ENCODE measurements around the gene DNAH14. TPM values are rescaled to one million over a fixed set of nuclear protein-coding genes. Genes with fewer than 3 reads are reported as not detected.

Gene DNAH14
- total and polyA plus RNA-seq, 10 of the 15 experiments (the other 5 are each of a cell fraction or from before 2014, with no cell fraction given): 2.0 to 7.9 (median 4.8) TPM

- TF ChIP-seq, protein P1, sequence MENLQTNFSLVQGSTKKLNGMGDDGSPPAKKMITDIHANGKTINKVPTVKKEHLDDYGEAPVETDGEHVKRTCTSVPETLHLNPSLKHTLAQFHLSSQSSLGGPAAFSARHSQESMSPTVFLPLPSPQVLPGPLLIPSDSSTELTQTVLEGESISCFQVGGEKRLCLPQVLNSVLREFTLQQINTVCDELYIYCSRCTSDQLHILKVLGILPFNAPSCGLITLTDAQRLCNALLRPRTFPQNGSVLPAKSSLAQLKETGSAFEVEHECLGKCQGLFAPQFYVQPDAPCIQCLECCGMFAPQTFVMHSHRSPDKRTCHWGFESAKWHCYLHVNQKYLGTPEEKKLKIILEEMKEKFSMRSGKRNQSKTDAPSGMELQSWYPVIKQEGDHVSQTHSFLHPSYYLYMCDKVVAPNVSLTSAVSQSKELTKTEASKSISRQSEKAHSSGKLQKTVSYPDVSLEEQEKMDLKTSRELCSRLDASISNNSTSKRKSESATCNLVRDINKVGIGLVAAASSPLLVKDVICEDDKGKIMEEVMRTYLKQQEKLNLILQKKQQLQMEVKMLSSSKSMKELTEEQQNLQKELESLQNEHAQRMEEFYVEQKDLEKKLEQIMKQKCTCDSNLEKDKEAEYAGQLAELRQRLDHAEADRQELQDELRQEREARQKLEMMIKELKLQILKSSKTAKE (IDR thresholded peaks at IDR 0.05; ENCODE audit: low read depth, poor library complexity, severe bottlenecking): no peak
- no peak for TF ChIP-seq JUND (IDR thresholded peaks at IDR 0.05; ENCODE audit: low read depth, low read length)
- no peak for TF ChIP-seq MAX (IDR thresholded peaks at IDR 0.05; ENCODE audit: low read depth, low read length)
Measured at GRCh38 chr1:224897529-224898327, 31.7 kb upstream of the DNAH14 start (continued).

DNA sequence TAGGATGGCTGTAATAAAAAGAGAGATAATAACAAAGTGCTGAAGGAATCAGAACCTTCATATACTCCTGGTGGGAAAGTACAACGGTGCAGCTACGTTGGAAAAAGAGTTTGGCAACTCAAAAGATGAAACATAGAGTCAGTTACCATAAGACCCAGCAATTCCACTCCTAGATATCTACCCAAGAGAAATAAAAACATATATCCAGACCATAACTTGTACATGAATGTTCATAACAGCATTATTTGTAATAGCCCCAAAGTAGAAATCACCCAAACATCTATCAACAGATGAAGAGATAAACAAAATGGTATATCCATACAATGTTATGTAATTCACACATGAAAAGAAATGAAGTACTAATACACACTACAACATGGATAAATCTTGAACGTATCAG is 30.5 kb upstream of the DNAH14 start:
- no peaks in the 10 kb centered on the region for H4K20me1 ChIP-seq (ENCODE audit: control insufficient read depth, insufficient read depth)
- no peak overlapping the region for H2AFZ ChIP-seq (ENCODE audit: control insufficient read depth, low read depth, low read length)
- H3K9ac ChIP-seq (ENCODE audit: control insufficient read depth, insufficient read depth, low read length): no peak overlapping the region
- POLR2A ChIA-PET: no interaction called here
- intact Hi-C loops (cut with micrococcal nuclease; ENCODE audit: unreplicated experiment) (no loop called here), in situ Hi-C loops (cut with MboI) (no loop called here)
- H3K79me2 ChIP-seq (ENCODE audit: control insufficient read depth, insufficient read depth, low read length): no peaks in the 10 kb centered on the region
- ATAC-seq (no peak), FAIRE-seq (no peak), DNase-seq (ENCODE audit: low read depth, low spot score) (no peak)
- no peaks in the 10 kb centered on the region; a peak in 1 of 4 replicates for H3K27me3 ChIP-seq (replicated peaks in 1 of 2; ENCODE audit: control insufficient read depth in 2 of 2, insufficient read depth in 2 of 2, low read length in 1 of 2)
- BruUV-seq (replicated peaks): no TSS peak
- SMC1A ChIA-PET (ENCODE audit: uncharacterized antibody, unreplicated experiment): no interaction called here
- H3K9me3 ChIP-seq (replicated peaks; ENCODE audit: control insufficient read depth, insufficient read depth, low read length): no peaks in the 10 kb centered on the region; the same call in 2 of the 3 replicates
- H3K36me3 ChIP-seq (ENCODE audit: control insufficient read depth in 2 of 2, insufficient read depth in 2 of 2, low read length in 1 of 2): no peaks in the 10 kb centered on the region
- TF ChIP-seq STAT3 (IDR thresholded peaks at IDR 0.05; ENCODE audit: low read depth, low read length): no peak
- no peak for TF ChIP-seq KAT2A (conservative IDR thresholded peaks at IDR 0.05; ENCODE audit: control insufficient read depth, low read depth, low read length)
- no peak for TF ChIP-seq RFX5 (IDR thresholded peaks at IDR 0.05; ENCODE audit: low read depth, low read length)
- TF ChIP-seq FOXM1 (IDR thresholded peaks at IDR 0.05; ENCODE audit: low read depth, low read length): no peak
- no peak for TF ChIP-seq BACH1 (IDR thresholded peaks at IDR 0.05; ENCODE audit: borderline replicate concordance)
- TF ChIP-seq ZNF384 (IDR thresholded peaks at IDR 0.05; ENCODE audit: borderline replicate concordance, low read depth, low read length): no peak
- no peak for TF ChIP-seq MTA3 (IDR thresholded peaks at IDR 0.05; ENCODE audit: borderline replicate concordance, low read length)
- TF ChIP-seq SP1 (IDR thresholded peaks at IDR 0.05; ENCODE audit: low read depth, low read length): no peak
- no peak for TF ChIP-seq KLF5 (IDR thresholded peaks at IDR 0.05; ENCODE audit: partially characterized antibody)
- RAD21 ChIA-PET (ENCODE audit: unreplicated experiment): no interaction called here
- no peaks in the 10 kb centered on the region for H3K4me1 ChIP-seq (ENCODE audit: control insufficient read depth, insufficient read depth, low read length)
- no peak overlapping the region for H3K4me3 ChIP-seq
- no peak overlapping the region for H3K27ac ChIP-seq (ENCODE audit: control insufficient read depth, insufficient read depth)
- WGBS (ENCODE audit: insufficient coverage, insufficient replicate concordance, low lambda C conversion rate, missing lambda C conversion rate): 0% methylated on average over 3 of the region's 3 CpGs
- H3K4me2 ChIP-seq (ENCODE audit: control insufficient read depth, insufficient read depth): no peak overlapping the region
- CTCF ChIA-PET: interaction anchor here (1.2 to 6.1 kb wide), 2 partner anchors 28 to 385 kb away, joined by 3 to 63 read pairs; no protein-coding TSS in a partner anchor

Measured in GM12878 (cell line).